ENCODE data around the gene PIGH. TPM values are rescaled to one million over a fixed set of nuclear protein-coding genes. Genes with fewer than 3 reads are reported as not detected.

Gene PIGH
- total RNA-seq, 2 experiments from 2014 or later, result 13.1 to 17.1 TPM

DNA sequence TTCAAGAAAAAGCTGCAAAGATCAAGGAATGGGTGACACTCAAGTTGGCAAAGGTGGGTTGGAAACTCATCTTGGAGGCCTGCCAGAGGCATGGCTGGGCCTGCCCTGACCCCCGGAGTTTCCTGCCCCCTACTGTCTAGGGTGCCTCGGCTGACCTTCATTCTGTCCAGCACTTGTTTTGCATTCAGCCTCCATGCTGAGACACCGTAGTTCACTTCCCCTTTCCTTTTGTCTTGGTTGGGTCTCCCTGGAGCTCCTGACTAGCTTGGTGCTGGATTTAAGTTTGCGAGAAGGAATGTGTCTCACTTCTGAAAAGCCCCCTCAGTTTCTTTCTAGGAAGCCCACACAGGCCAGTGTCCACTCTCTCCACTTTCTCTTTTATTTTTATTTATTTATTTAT lies 40.4 kb downstream of the PIGH start:
- H3K27me3 Mint-ChIP-seq, result no peaks in the 10 kb centered on the region
- H3K9me3 Mint-ChIP-seq, result no peaks in the 10 kb centered on the region
- intact Hi-C loops (cut with micrococcal nuclease), result no loop called here
- DNase-seq, result no peak
- no peak overlapping the region for H3K4me3 Mint-ChIP-seq
- POLR2A ChIA-PET, result no interaction called here
- H3K27ac Mint-ChIP-seq, result no peak overlapping the region
- no peaks in the 10 kb centered on the region for H3K4me1 Mint-ChIP-seq (ENCODE audit: low read depth)
- H3K36me3 Mint-ChIP-seq, result no peaks in the 10 kb centered on the region
- CTCF ChIA-PET, result no interaction called here

- Mint-ChIP-seq H3K27me3 (no peaks in the 10 kb centered on the region), H3K27ac (no peak overlapping the region), H3K9me3 (no peaks in the 10 kb centered on the region), H3K4me3 (no peak overlapping the region), H3K4me1 (ENCODE audit: low read depth) (no peaks in the 10 kb centered on the region), H3K36me3 (no peaks in the 10 kb centered on the region)
- intact Hi-C loops (cut with micrococcal nuclease), result no loop called here
- ChIA-PET CTCF (interaction anchor here (0.7 to 1.4 kb wide), 4 partner anchors 14 to 1131 kb away, joined by 3 to 7 read pairs (median 4); no protein-coding TSS in a partner anchor), POLR2A (interaction anchor here (0.6 to 1.0 kb wide), 2 partner anchors 8 to 48 kb away, joined by 3 to 4 read pairs; no protein-coding TSS in a partner anchor)
- no peak for DNase-seq
Observed at GRCh38 chr14:67557656-67558055, 42.4 kb downstream of the PIGH start.

- ChIA-PET CTCF (interaction anchor here (0.7 to 1.4 kb wide), 3 partner anchors 14 to 1132 kb away, joined by 3 to 7 read pairs (median 3); no protein-coding TSS in a partner anchor), POLR2A (interaction anchor here (1.0 kb wide), 1 partner anchor 9 kb away, joined by 3 read pairs; no protein-coding TSS in a partner anchor)
- H3K4me3 Mint-ChIP-seq, result no peak overlapping the region
- no peaks in the 10 kb centered on the region for H3K36me3 Mint-ChIP-seq
- H3K4me1 Mint-ChIP-seq (ENCODE audit: low read depth), result no peaks in the 10 kb centered on the region
- no peaks in the 10 kb centered on the region for H3K27me3 Mint-ChIP-seq
- intact Hi-C loops (cut with micrococcal nuclease), result no loop called here
- no peak overlapping the region for H3K27ac Mint-ChIP-seq
- H3K9me3 Mint-ChIP-seq, result no peaks in the 10 kb centered on the region
- no peak for DNase-seq
Observed at GRCh38 chr14:67557118-67557517, 43.0 kb downstream of the PIGH start.

GRCh38 chr14:67556671-67557070 lies 43.4 kb downstream of the PIGH start:
- H3K4me3 Mint-ChIP-seq, result no peak overlapping the region
- H3K27me3 Mint-ChIP-seq, result no peaks in the 10 kb centered on the region
- H3K9me3 Mint-ChIP-seq, result no peaks in the 10 kb centered on the region
- H3K27ac Mint-ChIP-seq, result no peak overlapping the region
- POLR2A ChIA-PET, result no interaction called here
- no peak for DNase-seq
- CTCF ChIA-PET, result interaction anchor here (1.1 to 1.2 kb wide), 2 partner anchors 132 to 148 kb away, joined by 3 to 4 read pairs; no protein-coding TSS in a partner anchor
- intact Hi-C loops (cut with micrococcal nuclease), result no loop called here
- no peaks in the 10 kb centered on the region for H3K4me1 Mint-ChIP-seq (ENCODE audit: low read depth)
- no peaks in the 10 kb centered on the region for H3K36me3 Mint-ChIP-seq

GRCh38 chr14:67555518-67556090 lies 44.5 kb downstream of the PIGH start:
- intact Hi-C loops (cut with micrococcal nuclease), result no loop called here
- Mint-ChIP-seq H3K4me3 (no peak overlapping the region), H3K4me1 (ENCODE audit: low read depth) (no peaks in the 10 kb centered on the region), H3K27ac (no peak overlapping the region), H3K36me3 (no peaks in the 10 kb centered on the region), H3K9me3 (no peaks in the 10 kb centered on the region), H3K27me3 (no peaks in the 10 kb centered on the region)
- no peak for DNase-seq
- POLR2A ChIA-PET, result no interaction called here
- CTCF ChIA-PET, result interaction anchor here (1.1 to 1.4 kb wide), 3 partner anchors 14 to 149 kb away, joined by 3 to 4 read pairs (median 3); no protein-coding TSS in a partner anchor

GRCh38 chr14:67554341-67554740 lies 45.7 kb downstream of the PIGH start:
- no peak for DNase-seq
- Mint-ChIP-seq H3K4me3 (no peak overlapping the region), H3K27me3 (no peaks in the 10 kb centered on the region), H3K4me1 (ENCODE audit: low read depth) (no peaks in the 10 kb centered on the region), H3K9me3 (no peaks in the 10 kb centered on the region), H3K27ac (no peak overlapping the region), H3K36me3 (no peaks in the 10 kb centered on the region)
- POLR2A ChIA-PET, result no interaction called here
- CTCF ChIA-PET, result interaction anchor here (1.0 to 1.4 kb wide), 3 partner anchors 13 to 127 kb away, joined by 3 read pairs; no protein-coding TSS in a partner anchor
- intact Hi-C loops (cut with micrococcal nuclease), result no loop called here

- POLR2A ChIA-PET, result no interaction called here
- H3K4me1 Mint-ChIP-seq (ENCODE audit: low read depth), result no peaks in the 10 kb centered on the region
- no peak for DNase-seq
- H3K27ac Mint-ChIP-seq, result no peak overlapping the region
- no peaks in the 10 kb centered on the region for H3K27me3 Mint-ChIP-seq
- intact Hi-C loops (cut with micrococcal nuclease), result no loop called here
- no peaks in the 10 kb centered on the region for H3K36me3 Mint-ChIP-seq
- no peak overlapping the region for H3K4me3 Mint-ChIP-seq
- no peaks in the 10 kb centered on the region for H3K9me3 Mint-ChIP-seq
- CTCF ChIA-PET, result no interaction called here
Observed at GRCh38 chr14:67553547-67553946, 46.5 kb downstream of the PIGH start.

- Mint-ChIP-seq H3K27ac (no peak overlapping the region), H3K4me1 (ENCODE audit: low read depth) (no peaks in the 10 kb centered on the region), H3K27me3 (no peaks in the 10 kb centered on the region), H3K9me3 (no peaks in the 10 kb centered on the region), H3K36me3 (no peaks in the 10 kb centered on the region), H3K4me3 (no peak overlapping the region)
- intact Hi-C loops (cut with micrococcal nuclease), result no loop called here
- DNase-seq, result no peak
- CTCF ChIA-PET, result interaction anchor here (0.9 to 3.0 kb wide), 2 partner anchors 19 to 124 kb away, joined by 3 to 18 read pairs; no protein-coding TSS in a partner anchor
- POLR2A ChIA-PET, result no interaction called here
Observed at GRCh38 chr14:67551940-67552339, 48.1 kb downstream of the PIGH start.

- no peak overlapping the region for H3K27ac Mint-ChIP-seq
- CTCF ChIA-PET, result interaction anchor here (3.0 kb wide), 1 partner anchor 20 kb away, joined by 18 read pairs; no protein-coding TSS in a partner anchor
Observed at GRCh38 chr14:67551123-67551522, 48.9 kb downstream of the PIGH start.

DNA sequence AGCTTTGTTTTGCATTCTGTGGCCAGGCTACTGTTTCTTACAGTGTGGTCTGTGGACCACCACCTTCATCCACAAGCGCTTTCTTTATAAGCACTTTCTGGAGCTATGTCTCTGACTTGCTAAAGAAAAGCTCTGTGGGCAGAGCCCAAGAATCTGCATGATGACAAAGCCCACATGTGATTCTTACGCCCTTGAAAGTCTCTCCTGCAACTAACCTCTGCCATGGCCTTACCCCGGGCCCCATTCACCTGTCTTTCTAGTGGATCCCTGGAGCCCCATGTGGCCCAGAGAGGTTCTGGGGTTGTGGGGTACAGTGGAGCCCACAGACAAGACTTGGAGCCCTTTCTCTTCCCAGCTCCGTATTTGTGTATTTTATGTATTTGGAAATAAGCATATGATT lies 50.3 kb downstream of the PIGH start:
- ChIA-PET CTCF (interaction anchor here (3.0 kb wide), 1 partner anchor 21 kb away, joined by 18 read pairs; no protein-coding TSS in a partner anchor), POLR2A (no interaction called here)
- Mint-ChIP-seq H3K27ac (no peak overlapping the region), H3K9me3 (no peaks in the 10 kb centered on the region), H3K4me1 (ENCODE audit: low read depth) (no peaks in the 10 kb centered on the region), H3K27me3 (no peaks in the 10 kb centered on the region), H3K36me3 (no peaks in the 10 kb centered on the region), H3K4me3 (no peak overlapping the region)
- intact Hi-C loops (cut with micrococcal nuclease), result no loop called here
- no peak for DNase-seq

More at GRCh38 chr14:67551123-67551522, 48.9 kb downstream of the PIGH start:
- Mint-ChIP-seq H3K36me3 (no peaks in the 10 kb centered on the region), H3K4me3 (no peak overlapping the region), H3K9me3 (no peaks in the 10 kb centered on the region), H3K4me1 (ENCODE audit: low read depth) (no peaks in the 10 kb centered on the region), H3K27me3 (no peaks in the 10 kb centered on the region)
- DNase-seq, result no peak
- intact Hi-C loops (cut with micrococcal nuclease), result no loop called here
- POLR2A ChIA-PET, result no interaction called here

DNA sequence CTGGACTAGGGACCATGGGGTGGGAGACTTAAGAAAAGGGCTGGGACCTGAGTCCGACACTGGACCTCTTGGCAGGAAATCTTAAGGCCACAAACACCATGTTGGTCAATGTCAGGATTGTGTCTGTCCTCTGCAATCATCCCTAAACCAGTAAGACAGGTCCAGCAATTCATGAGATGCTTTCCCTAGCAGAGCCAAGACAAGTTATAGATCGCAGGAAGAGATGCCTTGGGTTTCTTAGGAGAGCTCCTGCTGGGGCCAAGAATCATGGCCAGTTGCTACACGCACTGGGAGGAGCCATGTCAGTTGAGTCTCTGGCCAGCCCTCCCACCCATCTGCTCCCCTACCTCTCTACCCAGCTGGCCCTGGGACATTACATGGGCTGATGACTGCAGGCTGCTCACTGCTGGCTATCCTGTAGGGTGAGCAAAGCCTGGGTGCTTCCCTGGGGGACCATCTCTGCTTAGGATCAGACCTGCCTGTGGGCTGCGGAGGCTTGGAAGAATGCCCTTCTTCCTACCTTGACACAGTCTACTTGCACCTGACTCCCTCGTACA lies 52.8 kb downstream of the PIGH start:
- H3K36me3 Mint-ChIP-seq, result peaks cover 2% of the 10 kb centered on the region
- intact Hi-C loops (cut with micrococcal nuclease), result no loop called here
- no peaks in the 10 kb centered on the region for H3K4me1 Mint-ChIP-seq (ENCODE audit: low read depth)
- ChIA-PET CTCF (no interaction called here), POLR2A (no interaction called here)
- H3K27me3 Mint-ChIP-seq, result peaks cover 12% of the 10 kb centered on the region
- no peak for DNase-seq
- H3K4me3 Mint-ChIP-seq, result no peak overlapping the region
- H3K9me3 Mint-ChIP-seq, result peaks cover 3% of the 10 kb centered on the region
- H3K27ac Mint-ChIP-seq, result no peak overlapping the region

GRCh38 chr14:67544590-67544989 lies 55.5 kb downstream of the PIGH start:
- intact Hi-C loops (cut with micrococcal nuclease), result no loop called here
- peaks cover 2% of the 10 kb centered on the region for H3K36me3 Mint-ChIP-seq

More at GRCh38 chr14:67544590-67544989, 55.5 kb downstream of the PIGH start:
- Mint-ChIP-seq H3K9me3 (peaks cover 3% of the 10 kb centered on the region), H3K4me3 (no peak overlapping the region), H3K27ac (no peak overlapping the region), H3K27me3 (peaks cover 22% of the 10 kb centered on the region), H3K4me1 (ENCODE audit: low read depth) (peaks cover 5% of the 10 kb centered on the region)
- DNase-seq, result no peak
- ChIA-PET CTCF (no interaction called here), POLR2A (no interaction called here)

Measured in activated CD4-positive, alpha-beta memory T cell treated with anti-CD3 and anti-CD28 coated beads for 36 hours (primary cell).